OCI-LY3 (cell line): ENCODE results near the gene NOXO1.

Experiments used
- CTCF ChIP-seq: fragments of 200-600, 300-600 bp; sonication (generic); IDR thresholded peaks from 2 replicates; pipeline ENCODE4 v1.5.1; 2014; ENCODE audit warnings: antibody characterized with exemption, low read length, low read depth
- EZH2phosphoT487 ChIP-seq: fragments of 200-600 bp; shearing (Covaris generic); IDR thresholded peaks from 2 replicates; pipeline ENCODE4 v1.6.1; 2018; ENCODE audit warnings: antibody characterized with exemption, mixed run types, low read depth

GRCh38 chr16:1974157-1975070, 6.9 kb downstream of the NOXO1 start:
- TF ChIP-seq CTCF (no peak), EZH2phosphoT487 (no peak)
